ENCODE data around the gene SSTR3.

DNA sequence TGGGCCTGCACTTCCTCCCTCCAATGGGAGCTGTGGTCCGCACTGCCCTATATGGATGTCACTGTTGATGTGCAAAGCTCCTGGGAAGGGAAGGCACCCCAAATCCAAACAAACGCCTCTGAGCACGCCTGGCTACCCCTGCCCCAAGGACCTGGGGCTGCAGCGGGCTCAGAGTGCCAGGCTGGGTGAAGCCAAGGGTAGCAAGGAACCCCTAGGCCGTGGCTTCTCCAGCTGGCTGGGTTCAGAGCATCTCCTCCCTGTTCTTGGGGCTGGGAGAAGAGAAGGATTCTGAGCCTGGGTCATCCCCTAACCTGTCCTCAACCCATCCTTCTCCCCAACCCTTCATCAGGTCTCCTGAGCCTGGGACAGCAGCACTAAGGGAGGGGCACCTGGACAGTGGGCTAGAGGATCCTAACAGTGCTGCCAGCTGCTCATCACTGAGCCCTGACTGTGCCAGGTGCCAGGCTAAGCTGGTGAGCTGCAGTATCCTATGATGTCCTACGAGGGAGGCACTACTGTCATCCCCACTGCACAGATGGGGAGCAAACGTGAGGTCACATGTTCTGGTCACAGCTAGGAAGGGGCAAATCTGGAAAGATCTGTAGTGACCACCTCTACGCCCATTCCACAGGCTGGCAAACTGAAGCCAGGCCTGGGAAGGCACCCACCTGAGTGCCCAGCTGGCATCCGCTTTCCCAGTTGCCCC, 3.0 kb downstream of the SSTR3 start:
- TF ChIP-seq POLR2AphosphoS5 (IDR thresholded peaks at IDR 0.05; ENCODE audit: low read depth, low read length), result no peak
- no peak for TF ChIP-seq POLR2A (IDR thresholded peaks at IDR 0.05; ENCODE audit: low read depth, low read length)
